Vagina (tissue), 2 donors: ENCODE results near the gene ABCG1.

Experiments used
- POLR2A ChIP-seq, 2 donors: fragments of 450-650 bp; IDR thresholded peaks; one replicate each; pipeline ENCODE4 v1.6.1; 2017; ENCODE audit warnings: antibody characterized with exemption in 2 of 2, mild to moderate bottlenecking in 2 of 2, moderate library complexity in 2 of 2
- TF ChIP-seq, protein P1 (sequence below), 3 experiments: fragments of 450-650 bp in 2 of 3; fragments of 200-600 bp in 1 of 3; sonication (generic) in 1 of 3; IDR thresholded peaks; one replicate each; pipeline ENCODE4 v1.5.1; 2017 to 2019; ENCODE audit warnings: antibody characterized with exemption in 3 of 3, mild to moderate bottlenecking in 2 of 3, moderate library complexity in 2 of 3

DNA sequence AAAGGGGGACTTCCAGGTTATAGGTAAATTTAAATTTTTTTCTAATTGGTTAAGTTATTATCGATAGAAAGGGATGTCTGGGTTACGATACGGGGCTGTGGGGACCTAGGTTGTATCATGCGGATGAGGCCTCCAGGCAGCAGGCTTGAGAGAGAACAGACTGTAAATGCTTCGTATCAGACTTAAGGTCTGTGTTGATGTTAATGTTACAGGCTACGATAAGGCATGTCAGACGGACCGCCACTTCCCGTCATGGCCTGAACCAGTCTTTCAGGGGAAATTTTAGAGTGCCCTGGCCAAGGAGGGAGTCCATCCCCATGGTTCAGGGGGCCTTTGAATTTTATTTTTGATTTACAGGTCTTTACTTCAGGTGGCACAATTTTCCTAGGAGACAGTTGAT is 16.7 kb downstream of the ABCG1 start:
- TF ChIP-seq, protein P1, sequence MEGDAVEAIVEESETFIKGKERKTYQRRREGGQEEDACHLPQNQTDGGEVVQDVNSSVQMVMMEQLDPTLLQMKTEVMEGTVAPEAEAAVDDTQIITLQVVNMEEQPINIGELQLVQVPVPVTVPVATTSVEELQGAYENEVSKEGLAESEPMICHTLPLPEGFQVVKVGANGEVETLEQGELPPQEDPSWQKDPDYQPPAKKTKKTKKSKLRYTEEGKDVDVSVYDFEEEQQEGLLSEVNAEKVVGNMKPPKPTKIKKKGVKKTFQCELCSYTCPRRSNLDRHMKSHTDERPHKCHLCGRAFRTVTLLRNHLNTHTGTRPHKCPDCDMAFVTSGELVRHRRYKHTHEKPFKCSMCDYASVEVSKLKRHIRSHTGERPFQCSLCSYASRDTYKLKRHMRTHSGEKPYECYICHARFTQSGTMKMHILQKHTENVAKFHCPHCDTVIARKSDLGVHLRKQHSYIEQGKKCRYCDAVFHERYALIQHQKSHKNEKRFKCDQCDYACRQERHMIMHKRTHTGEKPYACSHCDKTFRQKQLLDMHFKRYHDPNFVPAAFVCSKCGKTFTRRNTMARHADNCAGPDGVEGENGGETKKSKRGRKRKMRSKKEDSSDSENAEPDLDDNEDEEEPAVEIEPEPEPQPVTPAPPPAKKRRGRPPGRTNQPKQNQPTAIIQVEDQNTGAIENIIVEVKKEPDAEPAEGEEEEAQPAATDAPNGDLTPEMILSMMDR (IDR thresholded peaks at IDR 0.05) = no peak
- TF ChIP-seq POLR2A (IDR thresholded peaks at IDR 0.05) = no peak
